ENCODE data around the gene AARSD1. TPM values are rescaled to one million over a fixed set of nuclear protein-coding genes. Genes with fewer than 3 reads are reported as not detected.

The AARSD1 gene
- polyA plus RNA-seq (2011; rRNA removed) (45.2 and 51.6 TPM in 2 replicates), polyA minus RNA-seq (2011; rRNA and poly(A)+ RNA removed) (14.9 and 26.4 TPM in 2 replicates)

DNA sequence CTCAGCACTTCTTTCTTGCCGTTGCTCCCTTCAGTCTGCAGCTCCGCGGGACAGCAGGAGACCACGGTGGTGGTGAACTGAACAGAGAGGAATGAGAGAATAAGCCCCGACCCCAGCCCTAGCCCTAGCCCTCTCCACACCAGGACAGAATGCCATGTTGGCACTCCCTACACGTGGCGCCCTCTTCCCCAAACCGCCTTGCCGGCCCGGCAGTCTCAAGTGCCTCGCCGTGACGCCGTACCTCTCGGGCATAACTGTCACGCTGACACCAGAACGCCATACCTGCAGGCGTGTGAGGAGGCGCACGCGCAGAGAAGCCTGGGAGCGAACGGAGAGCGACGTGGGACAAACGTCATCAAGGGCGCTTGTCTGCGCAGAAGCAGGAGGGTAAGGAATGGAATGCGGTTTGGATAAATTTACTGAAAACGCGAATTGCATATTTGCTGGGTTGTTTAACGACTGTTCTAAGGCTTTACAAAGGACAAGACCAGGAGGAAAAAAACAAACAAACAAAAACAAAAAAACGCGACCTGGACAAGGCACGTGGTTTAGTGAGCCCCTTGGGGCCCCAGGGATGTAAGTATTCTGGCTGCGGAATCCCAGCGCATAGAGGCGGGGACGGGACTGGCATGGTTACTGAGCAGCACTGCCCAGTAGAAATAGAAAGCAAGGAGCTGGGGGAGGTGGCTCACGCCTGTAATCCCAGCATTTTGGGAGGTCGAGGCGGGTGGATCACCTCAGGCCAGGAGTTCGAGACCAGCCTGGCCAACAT, at the start of gene AARSD1:
Gene AARSD1 (minus strand): TSS at position 294 of the 772 bp plus-strand sequence. CDS start 14 bp downstream, at position 280.
- H3K27me3 ChIP-seq (ENCODE audit: control insufficient read depth, insufficient read depth, low read length) = no peaks in the 10 kb centered on the region
- ChIA-PET POLR2A (no interaction called here), CTCF (interaction anchor here (0.7 to 1.8 kb wide), 4 partner anchors 33 to 430 kb away, joined by 3 to 5 read pairs (median 3); partner anchors contain the start of gene RPL27)
- peak within 1 kb of the TSS; percentile 73 for H3K4me3 ChIP-seq (ENCODE audit: low read depth, low read length)
- peaks cover 7% of the 10 kb centered on the region for H3K36me3 ChIP-seq (ENCODE audit: control insufficient read depth, insufficient read depth, low read length)
- no peak for TF ChIP-seq CTCF (IDR thresholded peaks at IDR 0.05; ENCODE audit: insufficient read depth, low read depth, low read length)
- peak; percentile 73 for DNase-seq (ENCODE audit: low read depth)

DNA sequence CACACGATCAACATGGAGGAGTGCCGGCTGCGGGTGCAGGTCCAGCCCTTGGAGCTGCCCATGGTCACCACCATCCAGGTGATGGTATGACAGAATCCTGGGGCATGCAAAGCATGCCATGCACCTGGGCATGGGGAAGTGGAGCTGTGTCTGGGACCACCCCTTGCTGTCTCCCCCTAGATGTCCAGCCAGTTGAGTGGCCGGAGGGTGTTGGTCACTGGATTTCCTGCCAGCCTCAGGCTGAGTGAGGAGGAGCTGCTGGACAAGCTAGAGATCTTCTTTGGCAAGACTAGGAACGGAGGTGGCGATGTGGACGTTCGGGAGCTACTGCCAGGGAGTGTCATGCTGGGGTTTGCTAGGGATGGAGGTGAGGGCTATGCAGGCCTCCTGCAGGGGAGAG, 49.0 kb upstream of the AARSD1 start:
- CTCF ChIA-PET = no interaction called here
- H3K27me3 ChIP-seq (ENCODE audit: control insufficient read depth, insufficient read depth, low read length) = no peaks in the 10 kb centered on the region
- DNase-seq (ENCODE audit: low read depth) = no peak
- POLR2A ChIA-PET = no interaction called here
- H3K36me3 ChIP-seq (ENCODE audit: control insufficient read depth, insufficient read depth, low read length) = peaks cover 29% of the 10 kb centered on the region
- no peak for TF ChIP-seq CTCF (IDR thresholded peaks at IDR 0.05; ENCODE audit: insufficient read depth, low read depth, low read length)
- H3K4me3 ChIP-seq (ENCODE audit: low read depth, low read length) = no peak overlapping the region

- Histone ChIP-seq H3K4me3 (ENCODE audit: low read depth, low read length) (no peak overlapping the region), H3K36me3 (ENCODE audit: control insufficient read depth, insufficient read depth, low read length) (peaks cover 22% of the 10 kb centered on the region), H3K27me3 (ENCODE audit: control insufficient read depth, insufficient read depth, low read length) (no peaks in the 10 kb centered on the region)
- DNase-seq (ENCODE audit: low read depth) = no peak
- TF ChIP-seq CTCF (IDR thresholded peaks at IDR 0.05; ENCODE audit: insufficient read depth, low read depth, low read length) = no peak
- CTCF ChIA-PET = interaction anchor here (0.5 to 2.1 kb wide), 2 partner anchors 12 to 402 kb away, joined by 4 to 5 read pairs; no protein-coding TSS in a partner anchor
- POLR2A ChIA-PET = no interaction called here
These were observed 47.6 kb upstream of the AARSD1 start for GRCh38 chr17:43011728-43012472.

DNA sequence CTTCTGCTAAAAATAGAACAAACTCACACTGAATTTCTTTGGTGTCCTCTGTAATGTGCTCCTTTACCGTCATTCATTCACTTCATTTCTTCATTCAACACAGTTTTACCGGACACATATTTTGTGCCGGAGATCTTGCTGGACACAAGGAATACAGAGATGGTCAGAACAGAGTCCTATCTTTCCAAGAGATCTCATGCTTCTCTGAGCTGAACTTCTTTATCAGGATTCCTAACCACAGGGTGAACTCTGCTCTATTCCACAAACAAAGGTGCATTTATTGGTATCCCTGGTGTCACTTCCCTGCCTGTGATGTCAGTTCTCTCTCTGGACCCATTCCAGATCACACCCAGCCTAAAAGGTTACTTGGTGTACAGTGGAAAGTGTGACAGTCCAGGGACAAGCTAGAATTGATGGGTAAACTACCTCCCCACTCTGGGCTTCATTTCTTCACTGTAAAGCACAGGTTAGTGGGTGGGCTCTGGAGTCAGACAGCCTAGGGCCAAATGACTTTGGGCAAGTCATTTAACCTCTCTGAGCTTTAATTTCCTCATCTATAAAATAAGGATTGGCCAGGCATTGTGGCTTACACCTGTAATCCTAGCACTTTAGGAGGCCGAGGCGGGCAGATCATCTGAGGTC, 46.5 kb upstream of the AARSD1 start:
- CTCF ChIA-PET = interaction anchor here (0.7 to 2.1 kb wide), 3 partner anchors 8 to 14 kb away, joined by 3 to 5 read pairs (median 4); partner anchors contain the start of gene RPL27
- no peak for DNase-seq (ENCODE audit: low read depth)
- Histone ChIP-seq H3K36me3 (ENCODE audit: control insufficient read depth, insufficient read depth, low read length) (peaks cover 17% of the 10 kb centered on the region), H3K27me3 (ENCODE audit: control insufficient read depth, insufficient read depth, low read length) (no peaks in the 10 kb centered on the region), H3K4me3 (ENCODE audit: low read depth, low read length) (no peak overlapping the region)
- POLR2A ChIA-PET = no interaction called here
- no peak for TF ChIP-seq CTCF (IDR thresholded peaks at IDR 0.05; ENCODE audit: insufficient read depth, low read depth, low read length)
